ENCODE data around the gene FAM187B.
"Not testable (repeated sequence)": the region's sequence is repeated elsewhere in the genome, so short reads cannot be mapped to it uniquely, and the experiment has no call there.

Gene FAM187B

GRCh38 chr19:35211545-35212230 is 16.9 kb downstream of the FAM187B start:
- peak in 1 of 3 donors; percentile 33 for DNase-seq

- DNase-seq: no peak
These were observed 18.9 kb downstream of the FAM187B start for GRCh38 chr19:35209646-35210045.

- no peak for DNase-seq
These were observed 20.4 kb downstream of the FAM187B start for GRCh38 chr19:35208121-35208520.

GRCh38 chr19:35207391-35207871 is 21.1 kb downstream of the FAM187B start:
- no peak for DNase-seq

- peak in 2 of 3 donors; percentile 27 to 41 for DNase-seq
These were observed 21.7 kb downstream of the FAM187B start for GRCh38 chr19:35206855-35207254.

GRCh38 chr19:35206379-35206778 is 22.2 kb downstream of the FAM187B start:
- DNase-seq: no peak

GRCh38 chr19:35205733-35206323 is 22.7 kb downstream of the FAM187B start:
- DNase-seq: no peak

GRCh38 chr19:35204799-35205732 is 23.5 kb downstream of the FAM187B start:
- DNase-seq: peak; percentile 73 to 84 (median 83)

- DNase-seq: no peak
These were observed 25.5 kb downstream of the FAM187B start for GRCh38 chr19:35202722-35203688.

- DNase-seq: no peak
These were observed 29.1 kb downstream of the FAM187B start for GRCh38 chr19:35199481-35199880.

GRCh38 chr19:35196861-35197260 is 31.7 kb downstream of the FAM187B start:
- not testable (repeated sequence) for DNase-seq

- no peak for DNase-seq
These were observed 32.7 kb downstream of the FAM187B start for GRCh38 chr19:35195830-35196229.

GRCh38 chr19:35194012-35194984 is 34.2 kb downstream of the FAM187B start:
- no peak for DNase-seq

- DNase-seq: no peak
These were observed 43.7 kb downstream of the FAM187B start for GRCh38 chr19:35184884-35185283.

GRCh38 chr19:35184267-35184666 is 44.3 kb downstream of the FAM187B start:
- DNase-seq: no peak

- DNase-seq: no peak
These were observed 47.2 kb downstream of the FAM187B start for GRCh38 chr19:35181387-35181786.

GRCh38 chr19:35179830-35180229 is 48.7 kb downstream of the FAM187B start:
- no peak for DNase-seq

GRCh38 chr19:35178701-35179100 is 49.8 kb downstream of the FAM187B start:
- DNase-seq: no peak

GRCh38 chr19:35177377-35178274 is 50.9 kb downstream of the FAM187B start:
- no peak for DNase-seq

- DNase-seq: no peak
These were observed 52.4 kb downstream of the FAM187B start for GRCh38 chr19:35176181-35176570.
